MCF 10A (cell line): ENCODE measurements around the gene CHD9. TPM values are rescaled to one million over a fixed set of nuclear protein-coding genes. Genes with fewer than 3 reads are reported as not detected.

Source experiments
- BruUV-seq: library from RNA; stranded (reverse); fragments of 400-500 nt; replicated peaks from 2 replicates; lab custom pipeline; 2021; lab: Mats Ljungman, UMichigan
- CTCF ChIA-PET: fragments of 300-600 bp; sonication (Branson Sonifier 250); formaldehyde crosslinking; extraction: SDS; loops from one replicate; lab custom pipeline; 2021; ENCODE audit warnings: antibody characterized with exemption, inconsistent platforms; lab: Yijun Ruan, JAX
- POLR2A ChIA-PET: fragments of 300-600, 350-650 bp; sonication (Branson Sonifier 250); formaldehyde crosslinking; extraction: SDS; loops from one replicate; lab custom pipeline; 2020; ENCODE audit warnings: antibody characterized with exemption, inconsistent platforms; lab: Yijun Ruan, JAX
- DNase-seq: peaks from one replicate; pipeline ENCODE4 v3.0.0-alpha.2; 2018; ENCODE audit not compliant: unreplicated experiment
- H3K27ac Mint-ChIP-seq: one replicate; pipeline ENCODE4 v1.8.0; 2022; ENCODE audit warnings: mild to moderate bottlenecking, low read depth, mixed read lengths; ENCODE audit not compliant: unreplicated experiment
- H3K27me3 Mint-ChIP-seq: one replicate; pipeline ENCODE4 v1.8.0; 2022; ENCODE audit warnings: mixed read lengths; ENCODE audit not compliant: insufficient read depth, unreplicated experiment
- H3K36me3 Mint-ChIP-seq: one replicate; pipeline ENCODE4 v1.8.0; 2022; ENCODE audit warnings: mild to moderate bottlenecking, moderate library complexity, mixed read lengths; ENCODE audit not compliant: insufficient read depth, unreplicated experiment
- H3K4me1 Mint-ChIP-seq: one replicate; pipeline ENCODE4 v1.8.0; 2022; ENCODE audit warnings: mixed read lengths; ENCODE audit not compliant: insufficient read depth, unreplicated experiment
- H3K4me3 Mint-ChIP-seq: one replicate; pipeline ENCODE4 v1.8.0; 2022; ENCODE audit warnings: mild to moderate bottlenecking, moderate library complexity, mixed read lengths; ENCODE audit not compliant: unreplicated experiment
- H3K9me3 Mint-ChIP-seq: one replicate; pipeline ENCODE4 v1.8.0; 2022; ENCODE audit warnings: mixed read lengths; ENCODE audit not compliant: unreplicated experiment
- intact Hi-C: fragments of 100-400 bp; cut with micrococcal nuclease; formaldehyde crosslinking; loops from 2 replicates; pipeline ENCODE4 v1.14.1; 2022
- total RNA-seq: library from RNA; stranded (reverse); gene quantifications from 2 replicates; pipeline ENCODE4 v1.2.3, GENCODE V29; 2022
- TF ChIP-seq, protein P1 (sequence below): fragments of 200-600 bp; IDR thresholded peaks from one replicate; pipeline ENCODE4 v1.8.0; 2022; ENCODE audit warnings: antibody characterized with exemption, mild to moderate bottlenecking; ENCODE audit not compliant: unreplicated experiment

Gene CHD9
- total RNA-seq, 1 experiment from 2014 or later, result 62.8 TPM

DNA sequence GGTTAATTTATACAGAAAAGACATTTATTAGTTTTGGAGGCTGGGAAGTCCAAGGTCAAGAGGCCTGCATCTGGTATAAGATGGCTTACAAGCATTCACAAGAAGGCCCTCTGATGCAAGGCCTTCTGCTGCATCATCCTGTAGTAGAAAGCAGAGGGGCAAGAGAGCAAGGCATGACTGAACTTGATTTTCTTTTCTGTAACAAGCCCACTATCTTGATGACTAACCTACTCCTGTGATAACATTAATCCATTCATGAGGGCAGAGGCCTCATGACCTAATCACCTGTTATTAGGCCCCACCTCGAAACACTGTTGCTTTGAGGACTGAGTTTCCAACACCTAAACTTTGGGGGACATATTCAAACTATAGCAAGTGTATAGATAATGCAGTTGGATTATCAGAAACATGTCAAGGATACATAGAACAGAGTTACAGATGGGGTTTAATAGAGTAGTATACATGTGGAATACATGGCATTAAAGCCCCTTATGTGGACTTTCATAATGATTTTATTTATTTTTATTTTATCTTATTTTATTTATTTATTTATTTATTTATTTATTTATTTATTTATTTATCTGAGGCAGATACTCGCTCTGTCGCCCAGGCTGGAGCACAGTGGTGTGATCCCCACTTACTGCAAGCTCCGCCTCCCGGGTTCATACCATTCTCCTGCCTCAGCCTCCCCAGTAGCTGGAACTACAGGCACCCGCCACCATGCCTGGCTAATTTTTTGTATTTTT, 88.2 kb downstream of the CHD9 start:
- ChIA-PET POLR2A (interaction anchor here (0.6 to 1.6 kb wide), 2 partner anchors 11 to 17 kb away, joined by 3 to 9 read pairs; no protein-coding TSS in a partner anchor), CTCF (interaction anchor here (0.6 kb wide), 1 partner anchor 68 kb away, joined by 3 read pairs; no protein-coding TSS in a partner anchor)
- H3K36me3 Mint-ChIP-seq, result peaks cover 12% of the 10 kb centered on the region
- intact Hi-C loops, result no loop called here
- no TSS peak for BruUV-seq
- no peaks in the 10 kb centered on the region for H3K9me3 Mint-ChIP-seq
- peak overlapping the region; percentile 58 for H3K27ac Mint-ChIP-seq
- H3K4me3 Mint-ChIP-seq, result no peak overlapping the region
- peak; percentile 54 for DNase-seq
- TF ChIP-seq, protein P1, sequence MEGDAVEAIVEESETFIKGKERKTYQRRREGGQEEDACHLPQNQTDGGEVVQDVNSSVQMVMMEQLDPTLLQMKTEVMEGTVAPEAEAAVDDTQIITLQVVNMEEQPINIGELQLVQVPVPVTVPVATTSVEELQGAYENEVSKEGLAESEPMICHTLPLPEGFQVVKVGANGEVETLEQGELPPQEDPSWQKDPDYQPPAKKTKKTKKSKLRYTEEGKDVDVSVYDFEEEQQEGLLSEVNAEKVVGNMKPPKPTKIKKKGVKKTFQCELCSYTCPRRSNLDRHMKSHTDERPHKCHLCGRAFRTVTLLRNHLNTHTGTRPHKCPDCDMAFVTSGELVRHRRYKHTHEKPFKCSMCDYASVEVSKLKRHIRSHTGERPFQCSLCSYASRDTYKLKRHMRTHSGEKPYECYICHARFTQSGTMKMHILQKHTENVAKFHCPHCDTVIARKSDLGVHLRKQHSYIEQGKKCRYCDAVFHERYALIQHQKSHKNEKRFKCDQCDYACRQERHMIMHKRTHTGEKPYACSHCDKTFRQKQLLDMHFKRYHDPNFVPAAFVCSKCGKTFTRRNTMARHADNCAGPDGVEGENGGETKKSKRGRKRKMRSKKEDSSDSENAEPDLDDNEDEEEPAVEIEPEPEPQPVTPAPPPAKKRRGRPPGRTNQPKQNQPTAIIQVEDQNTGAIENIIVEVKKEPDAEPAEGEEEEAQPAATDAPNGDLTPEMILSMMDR, result no peak
- H3K27me3 Mint-ChIP-seq, result no peaks in the 10 kb centered on the region
- peaks cover 27% of the 10 kb centered on the region for H3K4me1 Mint-ChIP-seq

DNA sequence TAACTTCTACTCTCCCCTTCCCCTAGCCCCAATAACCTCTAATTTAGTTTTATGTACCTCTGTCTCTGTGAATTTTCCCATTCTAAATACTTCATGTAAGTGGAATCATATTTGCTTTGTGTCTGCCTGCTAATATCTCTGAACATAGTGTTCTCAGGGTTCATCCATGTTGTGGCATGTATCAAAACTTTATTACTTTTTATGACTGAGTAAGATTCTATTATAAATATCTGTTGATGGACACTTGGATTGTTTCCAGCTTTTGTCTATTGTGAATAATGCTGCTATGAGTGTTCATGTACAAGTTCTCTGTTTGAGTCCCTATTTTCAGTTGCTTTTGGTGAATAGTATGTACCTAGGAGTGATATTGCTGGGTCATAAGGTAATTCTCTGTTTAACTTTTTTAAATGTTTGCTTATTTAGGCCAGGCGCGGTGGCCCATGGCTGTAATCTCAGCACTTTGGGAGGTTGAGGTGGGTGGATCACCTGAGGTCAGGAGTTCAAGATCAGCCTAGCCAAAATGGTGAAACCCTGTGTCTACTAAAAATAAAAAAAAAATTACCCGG, 92.8 kb downstream of the CHD9 start:
- DNase-seq, result peak; percentile 8
- H3K27ac Mint-ChIP-seq, result peak overlapping the region; percentile 56
- H3K9me3 Mint-ChIP-seq, result no peaks in the 10 kb centered on the region
- TF ChIP-seq, protein P1, result no peak
- intact Hi-C loops, result no loop called here
- BruUV-seq, result no TSS peak
- CTCF ChIA-PET, result interaction anchor here (0.7 kb wide), 2 partner anchors 12 to 91 kb away, joined by 3 read pairs; no protein-coding TSS in a partner anchor
- no peak overlapping the region for H3K4me3 Mint-ChIP-seq
- H3K4me1 Mint-ChIP-seq, result peaks cover 12% of the 10 kb centered on the region
- H3K36me3 Mint-ChIP-seq, result peaks cover 5% of the 10 kb centered on the region
- H3K27me3 Mint-ChIP-seq, result no peaks in the 10 kb centered on the region
- POLR2A ChIA-PET, result interaction anchor here (0.7 kb wide), 1 partner anchor 8 kb away, joined by 3 read pairs; no protein-coding TSS in a partner anchor

DNA sequence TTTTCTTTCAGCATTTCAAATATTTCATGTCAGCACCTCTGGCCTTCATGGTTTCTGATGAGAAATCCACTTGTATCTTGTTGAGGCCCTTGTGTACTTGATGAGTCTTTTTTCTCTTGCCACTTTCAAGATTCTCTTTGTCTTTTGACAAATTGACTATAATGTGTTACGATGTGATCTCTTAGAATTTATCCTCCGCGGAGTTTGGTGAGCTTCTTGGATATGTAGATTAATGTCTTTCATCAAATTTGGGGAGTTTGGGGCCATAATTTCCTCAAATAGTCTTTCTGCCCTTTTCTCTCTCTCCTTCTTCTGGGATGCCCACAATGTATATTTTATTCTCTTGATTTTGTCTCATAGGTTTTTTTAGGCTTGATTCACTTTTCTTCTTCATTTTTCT, 96.0 kb downstream of the CHD9 start:
- no peaks in the 10 kb centered on the region for H3K27me3 Mint-ChIP-seq
- intact Hi-C loops, result no loop called here
- no peak overlapping the region for H3K27ac Mint-ChIP-seq
- DNase-seq, result no peak
- ChIA-PET CTCF (interaction anchor here (2.0 kb wide), 1 partner anchor 9 kb away, joined by 9 read pairs; no protein-coding TSS in a partner anchor), POLR2A (interaction anchor here (1.5 kb wide), 1 partner anchor 66 kb away, joined by 3 read pairs; no protein-coding TSS in a partner anchor)
- no peaks in the 10 kb centered on the region for H3K9me3 Mint-ChIP-seq
- no peak overlapping the region for H3K4me3 Mint-ChIP-seq
- no TSS peak for BruUV-seq
- TF ChIP-seq, protein P1, result no peak
- peaks cover 11% of the 10 kb centered on the region for H3K36me3 Mint-ChIP-seq
- peaks cover 12% of the 10 kb centered on the region for H3K4me1 Mint-ChIP-seq

DNA sequence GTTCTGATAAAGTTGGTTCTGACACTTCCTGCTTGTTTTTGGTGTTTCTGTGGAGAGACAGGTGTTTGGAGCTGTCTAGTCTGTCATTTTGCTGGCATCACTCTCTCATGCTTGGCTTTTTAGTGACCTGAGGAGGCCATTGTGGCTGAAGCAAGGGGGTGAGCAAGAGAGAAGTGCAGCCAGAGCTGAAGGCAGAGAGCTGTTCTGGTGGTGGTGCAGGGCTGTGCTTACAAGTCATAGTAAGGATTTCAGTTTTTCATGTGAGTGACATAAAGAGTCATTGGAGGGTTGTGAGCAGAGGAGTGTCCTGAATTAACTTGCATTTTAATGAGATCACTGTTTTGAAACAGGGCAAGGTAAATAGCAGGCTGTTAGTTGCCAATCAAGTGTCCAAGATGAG, 97.5 kb downstream of the CHD9 start:
- Mint-ChIP-seq H3K27ac (no peak overlapping the region), H3K4me1 (peaks cover 5% of the 10 kb centered on the region), H3K9me3 (no peaks in the 10 kb centered on the region), H3K36me3 (peaks cover 26% of the 10 kb centered on the region), H3K4me3 (no peak overlapping the region), H3K27me3 (no peaks in the 10 kb centered on the region)
- CTCF ChIA-PET, result interaction anchor here (0.6 kb wide), 1 partner anchor 97 kb away, joined by 3 read pairs; no protein-coding TSS in a partner anchor
- intact Hi-C loops, result no loop called here
- POLR2A ChIA-PET, result interaction anchor here (1.5 kb wide), 1 partner anchor 67 kb away, joined by 3 read pairs; no protein-coding TSS in a partner anchor
- TF ChIP-seq, protein P1, result no peak
- no TSS peak for BruUV-seq
- DNase-seq, result no peak
